ENCODE results near the gene VPS4A.

The VPS4A gene

GRCh38 chr16:69306031-69306430 lies 5.1 kb upstream of the VPS4A start:
- H3K4me3 ChIP-seq (ENCODE audit: insufficient read depth, low read depth, low read length), result no peak overlapping the region
- no peaks in the 10 kb centered on the region for H3K9me3 ChIP-seq (ENCODE audit: control insufficient read depth, low read length)
- 100% methylated on average over 1 of the region's 1 CpG; no CpG with 5 or more reads in 1 of the 2 experiments for WGBS, 2 experiments
- H3K27me3 ChIP-seq (ENCODE audit: control insufficient read depth, insufficient read depth, low read length, poor library complexity, severe bottlenecking), result no peaks in the 10 kb centered on the region
- peaks cover 6% of the 10 kb centered on the region for H3K36me3 ChIP-seq (ENCODE audit: control insufficient read depth, insufficient read depth, low read length)
- no peak overlapping the region for H3K27ac ChIP-seq (ENCODE audit: insufficient read depth, low read depth, low read length, poor library complexity, severe bottlenecking)
- H3K4me1 ChIP-seq (ENCODE audit: control insufficient read depth, insufficient read depth, low read length), result no peaks in the 10 kb centered on the region

DNA sequence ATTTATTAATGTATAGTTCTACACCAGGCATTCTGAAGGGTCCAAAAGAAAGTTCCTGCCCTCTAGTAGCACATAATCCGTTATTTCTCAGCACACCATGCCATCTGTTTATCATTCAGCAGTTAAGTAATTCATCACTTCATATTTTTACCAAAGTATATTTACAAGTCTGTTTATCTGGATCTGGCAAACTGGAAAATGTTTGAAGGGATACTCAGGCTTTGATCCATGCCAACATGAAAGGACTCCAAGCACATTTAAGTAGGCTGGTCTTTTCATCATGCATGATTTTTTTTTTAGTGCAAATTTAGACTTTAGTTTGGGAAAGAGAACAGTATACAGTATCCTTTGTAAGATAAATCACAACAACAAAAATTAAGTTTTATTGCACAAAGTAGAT lies 4.1 kb upstream of the VPS4A start:
- no peaks in the 10 kb centered on the region for H3K36me3 ChIP-seq (ENCODE audit: control insufficient read depth, insufficient read depth, low read length)
- no peak overlapping the region for H3K27ac ChIP-seq (ENCODE audit: insufficient read depth, low read depth, low read length, poor library complexity, severe bottlenecking)
- no peaks in the 10 kb centered on the region for H3K27me3 ChIP-seq (ENCODE audit: control insufficient read depth, insufficient read depth, low read length, poor library complexity, severe bottlenecking)
- H3K4me3 ChIP-seq (ENCODE audit: insufficient read depth, low read depth, low read length), result no peak overlapping the region
- WGBS, 2 experiments, result 92 to 93% methylated on average over 1 of the region's 1 CpG
- no peaks in the 10 kb centered on the region for H3K4me1 ChIP-seq (ENCODE audit: control insufficient read depth, insufficient read depth, low read length)
- no peaks in the 10 kb centered on the region for H3K9me3 ChIP-seq (ENCODE audit: control insufficient read depth, low read length)

- no peak overlapping the region for H3K4me3 ChIP-seq (ENCODE audit: insufficient read depth, low read depth, low read length)
- H3K27me3 ChIP-seq (ENCODE audit: control insufficient read depth, insufficient read depth, low read length, poor library complexity, severe bottlenecking), result no peaks in the 10 kb centered on the region
- no peaks in the 10 kb centered on the region for H3K9me3 ChIP-seq (ENCODE audit: control insufficient read depth, low read length)
- H3K4me1 ChIP-seq (ENCODE audit: control insufficient read depth, insufficient read depth, low read length), result no peaks in the 10 kb centered on the region
- no peak overlapping the region for H3K27ac ChIP-seq (ENCODE audit: insufficient read depth, low read depth, low read length, poor library complexity, severe bottlenecking)
- H3K36me3 ChIP-seq (ENCODE audit: control insufficient read depth, insufficient read depth, low read length), result no peaks in the 10 kb centered on the region
- WGBS, 2 experiments, result 92 to 94% methylated on average over 2 of the region's 2 CpGs
Measured at GRCh38 chr16:69307856-69308255, 3.3 kb upstream of the VPS4A start.

DNA sequence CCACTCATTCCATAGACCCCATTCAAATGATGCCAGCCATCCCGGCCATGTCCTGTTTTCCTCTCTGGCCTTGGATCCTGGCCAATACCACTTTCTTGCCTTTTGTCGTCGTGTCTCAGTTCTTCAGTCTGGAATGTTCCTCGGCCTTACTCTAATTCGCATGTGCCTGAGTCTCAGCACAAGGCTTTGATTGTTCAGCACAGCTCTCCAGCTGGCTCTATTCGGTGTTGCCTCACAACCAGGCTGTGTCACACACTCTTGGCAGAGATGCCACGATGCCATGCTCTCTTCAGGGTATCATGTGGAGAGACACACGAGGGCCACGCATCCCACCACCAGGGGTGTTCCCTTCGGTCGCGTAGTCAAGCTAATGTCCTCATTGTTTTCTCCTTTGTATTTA lies 1.8 kb upstream of the VPS4A start:
- Histone ChIP-seq H3K4me3 (ENCODE audit: insufficient read depth, low read depth, low read length) (no peak overlapping the region), H3K36me3 (ENCODE audit: control insufficient read depth, insufficient read depth, low read length) (no peaks in the 10 kb centered on the region), H3K27ac (ENCODE audit: insufficient read depth, low read depth, low read length, poor library complexity, severe bottlenecking) (no peak overlapping the region), H3K9me3 (ENCODE audit: control insufficient read depth, low read length) (no peaks in the 10 kb centered on the region), H3K27me3 (ENCODE audit: control insufficient read depth, insufficient read depth, low read length, poor library complexity, severe bottlenecking) (no peaks in the 10 kb centered on the region), H3K4me1 (ENCODE audit: control insufficient read depth, insufficient read depth, low read length) (no peaks in the 10 kb centered on the region)
- WGBS, 2 experiments, result 91 to 92% methylated on average over 12 of the region's 12 CpGs

DNA sequence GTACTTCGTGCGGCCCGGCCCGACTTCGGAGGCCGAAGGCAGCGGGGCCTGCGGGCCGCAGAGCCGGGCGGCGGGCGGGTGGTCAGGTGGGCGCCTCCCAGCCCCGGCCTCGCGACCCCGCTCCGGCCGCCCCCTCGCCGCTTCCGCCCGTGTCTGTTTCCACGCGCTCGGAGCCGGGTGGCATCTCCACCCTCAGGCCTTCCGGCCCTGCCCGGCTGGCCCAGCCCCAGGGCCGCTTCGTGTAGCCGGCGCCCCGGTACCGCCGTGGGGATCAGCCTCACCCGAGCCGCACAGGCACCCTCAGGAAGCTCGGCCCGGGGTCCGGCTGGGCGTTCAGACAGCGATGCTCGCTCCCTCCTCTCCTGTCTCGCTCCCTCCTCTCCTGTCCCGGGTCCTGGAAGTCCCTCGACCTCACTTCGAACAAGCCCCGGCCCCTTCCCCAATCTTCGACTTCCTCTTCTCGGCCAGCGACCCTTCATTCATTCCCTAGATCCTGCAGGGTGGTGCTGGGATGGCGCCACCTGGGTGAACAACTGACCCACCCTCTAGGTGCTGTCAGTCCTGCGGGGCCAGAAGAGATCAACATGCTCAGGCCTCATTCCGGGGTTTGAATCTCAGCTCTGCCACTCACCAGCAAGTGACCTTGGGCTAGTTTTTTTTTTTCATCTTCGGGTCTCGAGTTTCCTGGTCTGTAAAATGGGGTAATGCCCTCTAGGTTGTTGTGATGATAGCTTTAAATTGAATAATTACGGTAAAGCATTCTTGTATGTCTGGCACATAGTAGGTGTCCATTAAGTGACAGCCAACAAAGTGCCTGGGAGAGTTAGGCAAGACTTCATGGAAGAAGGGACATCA lies 610 bp downstream of the VPS4A start:
- WGBS, 2 experiments, result 3% methylated on average over 59 of the region's 59 CpGs
- Histone ChIP-seq H3K27ac (ENCODE audit: insufficient read depth, low read depth, low read length, poor library complexity, severe bottlenecking) (no peak overlapping the region), H3K9me3 (ENCODE audit: control insufficient read depth, low read length) (no peaks in the 10 kb centered on the region)

GRCh38 chr16:69313469-69313868 lies 2.3 kb downstream of the VPS4A start:
- WGBS, 2 experiments, result 94 to 99% methylated on average over 5 of the region's 5 CpGs
- no peak overlapping the region for H3K4me3 ChIP-seq (ENCODE audit: insufficient read depth, low read depth, low read length)
- no peak overlapping the region for H3K27ac ChIP-seq (ENCODE audit: insufficient read depth, low read depth, low read length, poor library complexity, severe bottlenecking)
- no peaks in the 10 kb centered on the region for H3K9me3 ChIP-seq (ENCODE audit: control insufficient read depth, low read length)
- H3K36me3 ChIP-seq (ENCODE audit: control insufficient read depth, insufficient read depth, low read length), result peaks cover 22% of the 10 kb centered on the region
- H3K27me3 ChIP-seq (ENCODE audit: control insufficient read depth, insufficient read depth, low read length, poor library complexity, severe bottlenecking), result no peaks in the 10 kb centered on the region
- H3K4me1 ChIP-seq (ENCODE audit: control insufficient read depth, insufficient read depth, low read length), result no peaks in the 10 kb centered on the region

More for the DNA sequence above, 610 bp downstream of the VPS4A start:
- H3K4me3 ChIP-seq (ENCODE audit: insufficient read depth, low read depth, low read length), result peak overlapping the region; percentile 69
- no peaks in the 10 kb centered on the region for H3K27me3 ChIP-seq (ENCODE audit: control insufficient read depth, insufficient read depth, low read length, poor library complexity, severe bottlenecking)
- no peaks in the 10 kb centered on the region for H3K4me1 ChIP-seq (ENCODE audit: control insufficient read depth, insufficient read depth, low read length)
- H3K36me3 ChIP-seq (ENCODE audit: control insufficient read depth, insufficient read depth, low read length), result peaks cover 12% of the 10 kb centered on the region

- H3K9me3 ChIP-seq (ENCODE audit: control insufficient read depth, low read length), result no peaks in the 10 kb centered on the region
- H3K27me3 ChIP-seq (ENCODE audit: control insufficient read depth, insufficient read depth, low read length, poor library complexity, severe bottlenecking), result no peaks in the 10 kb centered on the region
- WGBS, 2 experiments, result 94 to 95% methylated on average over 11 of the region's 11 CpGs
- H3K27ac ChIP-seq (ENCODE audit: insufficient read depth, low read depth, low read length, poor library complexity, severe bottlenecking), result no peak overlapping the region
- no peak overlapping the region for H3K4me3 ChIP-seq (ENCODE audit: insufficient read depth, low read depth, low read length)
- H3K4me1 ChIP-seq (ENCODE audit: control insufficient read depth, insufficient read depth, low read length), result no peaks in the 10 kb centered on the region
- peaks cover 30% of the 10 kb centered on the region for H3K36me3 ChIP-seq (ENCODE audit: control insufficient read depth, insufficient read depth, low read length)
Measured at GRCh38 chr16:69314534-69314933, 3.4 kb downstream of the VPS4A start.

GRCh38 chr16:69315486-69316311 lies 4.5 kb downstream of the VPS4A start:
- no peaks in the 10 kb centered on the region for H3K9me3 ChIP-seq (ENCODE audit: control insufficient read depth, low read length)
- no peaks in the 10 kb centered on the region for H3K27me3 ChIP-seq (ENCODE audit: control insufficient read depth, insufficient read depth, low read length, poor library complexity, severe bottlenecking)
- no peaks in the 10 kb centered on the region for H3K4me1 ChIP-seq (ENCODE audit: control insufficient read depth, insufficient read depth, low read length)
- no peak overlapping the region for H3K4me3 ChIP-seq (ENCODE audit: insufficient read depth, low read depth, low read length)
- H3K27ac ChIP-seq (ENCODE audit: insufficient read depth, low read depth, low read length, poor library complexity, severe bottlenecking), result no peak overlapping the region
- peaks cover 39% of the 10 kb centered on the region for H3K36me3 ChIP-seq (ENCODE audit: control insufficient read depth, insufficient read depth, low read length)
- 94 to 96% methylated on average over 30 of the region's 30 CpGs for WGBS, 2 experiments

GRCh38 chr16:69316595-69317034 lies 5.5 kb downstream of the VPS4A start:
- peaks cover 47% of the 10 kb centered on the region for H3K36me3 ChIP-seq (ENCODE audit: control insufficient read depth, insufficient read depth, low read length)
- no peaks in the 10 kb centered on the region for H3K27me3 ChIP-seq (ENCODE audit: control insufficient read depth, insufficient read depth, low read length, poor library complexity, severe bottlenecking)
- no peak overlapping the region for H3K27ac ChIP-seq (ENCODE audit: insufficient read depth, low read depth, low read length, poor library complexity, severe bottlenecking)
- 95 to 97% methylated on average over 17 of the region's 17 CpGs for whole genome bisulfite sequencing, 2 experiments
- no peaks in the 10 kb centered on the region for H3K9me3 ChIP-seq (ENCODE audit: control insufficient read depth, low read length)
- no peaks in the 10 kb centered on the region for H3K4me1 ChIP-seq (ENCODE audit: control insufficient read depth, insufficient read depth, low read length)
- no peak overlapping the region for H3K4me3 ChIP-seq (ENCODE audit: insufficient read depth, low read depth, low read length)

Data from ectodermal cell (in vitro differentiated cells).